ENCODE results near the gene OSMR. TPM values are rescaled to one million over a fixed set of nuclear protein-coding genes. Genes with fewer than 3 reads are reported as not detected.
"Not testable (repeated sequence)": the region's sequence is repeated elsewhere in the genome, so short reads cannot be mapped to it uniquely, and the experiment has no call there.

OSMR gene
- total RNA-seq, 4 donors from 2014 or later, result 3.5 to 25.6 (median 15.3) TPM

- H3K36me3 ChIP-seq, result no peaks in the 10 kb centered on the region
- no peak overlapping the region for H3K4me3 ChIP-seq
- H3K27me3 ChIP-seq, result no peaks in the 10 kb centered on the region
- TF ChIP-seq, protein P1, sequence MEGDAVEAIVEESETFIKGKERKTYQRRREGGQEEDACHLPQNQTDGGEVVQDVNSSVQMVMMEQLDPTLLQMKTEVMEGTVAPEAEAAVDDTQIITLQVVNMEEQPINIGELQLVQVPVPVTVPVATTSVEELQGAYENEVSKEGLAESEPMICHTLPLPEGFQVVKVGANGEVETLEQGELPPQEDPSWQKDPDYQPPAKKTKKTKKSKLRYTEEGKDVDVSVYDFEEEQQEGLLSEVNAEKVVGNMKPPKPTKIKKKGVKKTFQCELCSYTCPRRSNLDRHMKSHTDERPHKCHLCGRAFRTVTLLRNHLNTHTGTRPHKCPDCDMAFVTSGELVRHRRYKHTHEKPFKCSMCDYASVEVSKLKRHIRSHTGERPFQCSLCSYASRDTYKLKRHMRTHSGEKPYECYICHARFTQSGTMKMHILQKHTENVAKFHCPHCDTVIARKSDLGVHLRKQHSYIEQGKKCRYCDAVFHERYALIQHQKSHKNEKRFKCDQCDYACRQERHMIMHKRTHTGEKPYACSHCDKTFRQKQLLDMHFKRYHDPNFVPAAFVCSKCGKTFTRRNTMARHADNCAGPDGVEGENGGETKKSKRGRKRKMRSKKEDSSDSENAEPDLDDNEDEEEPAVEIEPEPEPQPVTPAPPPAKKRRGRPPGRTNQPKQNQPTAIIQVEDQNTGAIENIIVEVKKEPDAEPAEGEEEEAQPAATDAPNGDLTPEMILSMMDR (IDR thresholded peaks at IDR 0.05), result no peak
- no peak for TF ChIP-seq POLR2A (IDR thresholded peaks at IDR 0.05)
- DNase-seq, result no peak
- no peaks in the 10 kb centered on the region for H3K4me1 ChIP-seq
- H3K27ac ChIP-seq, result no peak overlapping the region
- H3K9me3 ChIP-seq, result peaks cover 0 to 1% (median 0%) of the 10 kb centered on the region in 4 donors
Measured at GRCh38 chr5:38858839-38859238, 13.0 kb downstream of the OSMR start.

- H3K4me3 ChIP-seq, H3K36me3 ChIP-seq, H3K27me3 ChIP-seq, H3K9me3 ChIP-seq, H3K4me1 ChIP-seq, H3K27ac ChIP-seq, DNase-seq: not testable (repeated sequence)
Measured at GRCh38 chr5:38861986-38862770, 16.4 kb downstream of the OSMR start.

- Histone ChIP-seq H3K27ac (no peak overlapping the region), H3K36me3 (no peaks in the 10 kb centered on the region), H3K27me3 (no peaks in the 10 kb centered on the region), H3K4me3 (no peak overlapping the region), H3K4me1 (peaks cover 0 to 10% (median 0%) of the 10 kb centered on the region in 4 donors), H3K9me3 (peaks cover 0 to 5% (median 1%) of the 10 kb centered on the region in 4 donors)
- TF ChIP-seq POLR2A (IDR thresholded peaks at IDR 0.05), result no peak
- TF ChIP-seq, protein P1 (IDR thresholded peaks at IDR 0.05), result no peak
- DNase-seq, result no peak
Measured at GRCh38 chr5:38866362-38867031, 20.7 kb downstream of the OSMR start.

DNA sequence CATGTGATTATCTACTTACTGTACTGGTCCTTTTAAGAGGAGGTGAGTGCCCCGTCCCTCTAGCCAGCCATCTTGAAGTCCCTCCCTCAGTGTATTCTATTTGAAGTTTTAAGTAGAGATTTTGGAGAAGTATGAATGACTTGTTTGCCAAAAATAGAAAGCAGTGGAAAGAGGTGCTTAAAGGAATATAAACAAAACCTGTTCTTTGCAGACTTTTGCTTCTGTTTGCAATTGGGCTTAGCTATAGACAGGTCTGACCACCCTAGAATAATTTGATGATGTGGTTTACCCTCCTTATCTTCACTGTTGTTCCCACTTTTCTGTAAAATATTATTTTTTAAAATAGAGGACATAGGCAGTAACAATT lies 21.2 kb downstream of the OSMR start:
- Histone ChIP-seq H3K4me3 (no peak overlapping the region), H3K27me3 (no peaks in the 10 kb centered on the region), H3K27ac (no peak overlapping the region), H3K4me1 (peaks cover 0 to 10% (median 0%) of the 10 kb centered on the region in 4 donors), H3K9me3 (peaks cover 0 to 5% (median 1%) of the 10 kb centered on the region in 4 donors), H3K36me3 (no peaks in the 10 kb centered on the region)
- TF ChIP-seq, protein P1 (IDR thresholded peaks at IDR 0.05), result no peak
- no peak for TF ChIP-seq POLR2A (IDR thresholded peaks at IDR 0.05)
- no peak for DNase-seq

DNA sequence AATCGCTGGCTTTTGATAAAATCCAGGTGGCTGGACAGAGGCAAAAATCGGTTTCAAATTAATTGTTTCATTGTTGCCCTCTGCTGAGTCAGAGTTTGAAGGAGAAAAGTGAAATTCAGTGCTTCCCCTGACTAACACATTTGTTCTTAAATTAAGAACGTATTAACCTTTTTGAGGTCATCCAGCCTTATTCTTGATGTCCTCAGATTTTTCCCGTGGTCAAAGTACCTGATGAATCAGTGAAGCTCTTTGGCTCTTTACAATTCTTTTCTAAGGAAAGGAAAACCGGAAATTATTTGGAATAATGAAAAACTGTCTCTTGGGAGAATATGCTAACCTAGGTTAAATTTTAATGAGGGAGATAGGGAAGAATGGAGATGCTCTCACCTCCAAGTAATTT lies 21.6 kb downstream of the OSMR start:
- no peak for DNase-seq
- Histone ChIP-seq H3K4me3 (no peak overlapping the region), H3K27me3 (no peaks in the 10 kb centered on the region), H3K27ac (no peak overlapping the region), H3K36me3 (no peaks in the 10 kb centered on the region), H3K4me1 (peaks cover 0 to 10% (median 0%) of the 10 kb centered on the region in 4 donors), H3K9me3 (peaks cover 0 to 5% (median 1%) of the 10 kb centered on the region in 4 donors)
- TF ChIP-seq, protein P1 (IDR thresholded peaks at IDR 0.05), result no peak
- no peak for TF ChIP-seq POLR2A (IDR thresholded peaks at IDR 0.05)

DNA sequence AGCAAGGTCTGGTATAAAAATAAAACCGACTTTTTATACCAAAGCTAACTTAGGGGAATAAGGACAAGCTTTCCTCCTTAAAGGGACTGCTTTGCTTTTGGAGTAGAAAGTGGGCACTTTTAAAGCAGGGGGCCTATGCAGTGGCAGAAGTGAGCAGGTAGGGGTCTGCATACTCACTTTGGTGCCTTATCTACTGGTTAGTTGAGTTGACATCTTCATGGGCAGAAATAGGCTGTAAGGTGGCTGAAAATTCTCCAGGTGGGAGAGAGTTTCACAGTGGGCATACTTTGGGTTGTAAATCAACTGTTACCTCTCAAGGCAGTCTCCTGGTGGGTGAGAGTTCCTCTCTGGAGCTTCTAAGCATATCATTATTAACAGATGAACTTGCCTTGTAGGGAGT lies 24.8 kb downstream of the OSMR start:
- TF ChIP-seq, protein P1 (IDR thresholded peaks at IDR 0.05), result no peak
- no peak for TF ChIP-seq POLR2A (IDR thresholded peaks at IDR 0.05)
- no peak overlapping the region for H3K27ac ChIP-seq
- DNase-seq, result no peak
- peaks cover 0 to 10% (median 0%) of the 10 kb centered on the region in 4 donors for H3K4me1 ChIP-seq
- H3K4me3 ChIP-seq, result no peak overlapping the region
- H3K9me3 ChIP-seq, result peaks cover 0 to 1% (median 0%) of the 10 kb centered on the region in 4 donors
- no peaks in the 10 kb centered on the region for H3K36me3 ChIP-seq
- H3K27me3 ChIP-seq, result no peaks in the 10 kb centered on the region

Data from Peyer's patch (tissue), 4 donors.